Breast epithelium (tissue), 3 donors: ENCODE results near the gene CTIF.
"Not testable (repeated sequence)": the region's sequence is repeated elsewhere in the genome, so short reads cannot be mapped to it uniquely, and the experiment has no call there.

Experiments
- POLR2A ChIP-seq: fragments of 450-650 bp; IDR thresholded peaks from one replicate; pipeline ENCODE4 v1.6.1; 2016; ENCODE audit warnings: antibody characterized with exemption, mild to moderate bottlenecking, moderate library complexity
- TF ChIP-seq, protein P1 (sequence below), 3 donors: fragments of 450-650 bp; IDR thresholded peaks; one replicate each; pipeline ENCODE4 v1.5.1; 2016 to 2017; ENCODE audit warnings: antibody characterized with exemption in 3 of 3, mild to moderate bottlenecking in 3 of 3, moderate library complexity in 3 of 3

DNA sequence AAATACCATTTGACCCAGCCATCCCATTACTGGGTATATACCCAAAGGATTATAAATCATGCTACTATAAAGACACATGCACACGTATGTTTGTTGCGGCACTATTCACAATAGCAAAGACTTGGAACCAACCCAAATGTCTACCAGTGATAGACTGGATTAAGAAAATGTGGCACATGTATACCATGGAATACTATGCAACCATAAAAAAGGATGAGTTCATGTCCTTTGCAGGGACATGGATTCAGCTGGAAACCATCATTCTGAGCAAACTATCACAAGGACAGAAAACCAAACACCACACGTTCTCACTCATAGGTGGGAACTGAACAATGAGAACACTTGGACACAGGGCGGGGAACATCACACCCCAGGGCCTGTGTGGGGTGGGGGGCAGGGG is 115.8 kb downstream of the CTIF start:
- TF ChIP-seq, protein P1, sequence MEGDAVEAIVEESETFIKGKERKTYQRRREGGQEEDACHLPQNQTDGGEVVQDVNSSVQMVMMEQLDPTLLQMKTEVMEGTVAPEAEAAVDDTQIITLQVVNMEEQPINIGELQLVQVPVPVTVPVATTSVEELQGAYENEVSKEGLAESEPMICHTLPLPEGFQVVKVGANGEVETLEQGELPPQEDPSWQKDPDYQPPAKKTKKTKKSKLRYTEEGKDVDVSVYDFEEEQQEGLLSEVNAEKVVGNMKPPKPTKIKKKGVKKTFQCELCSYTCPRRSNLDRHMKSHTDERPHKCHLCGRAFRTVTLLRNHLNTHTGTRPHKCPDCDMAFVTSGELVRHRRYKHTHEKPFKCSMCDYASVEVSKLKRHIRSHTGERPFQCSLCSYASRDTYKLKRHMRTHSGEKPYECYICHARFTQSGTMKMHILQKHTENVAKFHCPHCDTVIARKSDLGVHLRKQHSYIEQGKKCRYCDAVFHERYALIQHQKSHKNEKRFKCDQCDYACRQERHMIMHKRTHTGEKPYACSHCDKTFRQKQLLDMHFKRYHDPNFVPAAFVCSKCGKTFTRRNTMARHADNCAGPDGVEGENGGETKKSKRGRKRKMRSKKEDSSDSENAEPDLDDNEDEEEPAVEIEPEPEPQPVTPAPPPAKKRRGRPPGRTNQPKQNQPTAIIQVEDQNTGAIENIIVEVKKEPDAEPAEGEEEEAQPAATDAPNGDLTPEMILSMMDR (IDR thresholded peaks at IDR 0.05) = not testable (repeated sequence)
- TF ChIP-seq POLR2A = not testable (repeated sequence)
